GM21529 (cell line): Measurements from ENCODE around the gene BMP7.

Source experiments
- ATAC-seq: cut with Tn5 transposase; IDR thresholded peaks from one replicate; pipeline ENCODE4 v1.9.1; 2021; ENCODE audit not compliant: unreplicated experiment

Gene BMP7

GRCh38 chr20:57266291-57267157, at the start of gene BMP7:
TSS of gene BMP7 (minus strand) at chr20:57266641. CDS start at chr20:57266122, 519 bp downstream.
- no peak for ATAC-seq

GRCh38 chr20:57315976-57316480, 49.6 kb upstream of the BMP7 start:
- no peak for ATAC-seq

DNA sequence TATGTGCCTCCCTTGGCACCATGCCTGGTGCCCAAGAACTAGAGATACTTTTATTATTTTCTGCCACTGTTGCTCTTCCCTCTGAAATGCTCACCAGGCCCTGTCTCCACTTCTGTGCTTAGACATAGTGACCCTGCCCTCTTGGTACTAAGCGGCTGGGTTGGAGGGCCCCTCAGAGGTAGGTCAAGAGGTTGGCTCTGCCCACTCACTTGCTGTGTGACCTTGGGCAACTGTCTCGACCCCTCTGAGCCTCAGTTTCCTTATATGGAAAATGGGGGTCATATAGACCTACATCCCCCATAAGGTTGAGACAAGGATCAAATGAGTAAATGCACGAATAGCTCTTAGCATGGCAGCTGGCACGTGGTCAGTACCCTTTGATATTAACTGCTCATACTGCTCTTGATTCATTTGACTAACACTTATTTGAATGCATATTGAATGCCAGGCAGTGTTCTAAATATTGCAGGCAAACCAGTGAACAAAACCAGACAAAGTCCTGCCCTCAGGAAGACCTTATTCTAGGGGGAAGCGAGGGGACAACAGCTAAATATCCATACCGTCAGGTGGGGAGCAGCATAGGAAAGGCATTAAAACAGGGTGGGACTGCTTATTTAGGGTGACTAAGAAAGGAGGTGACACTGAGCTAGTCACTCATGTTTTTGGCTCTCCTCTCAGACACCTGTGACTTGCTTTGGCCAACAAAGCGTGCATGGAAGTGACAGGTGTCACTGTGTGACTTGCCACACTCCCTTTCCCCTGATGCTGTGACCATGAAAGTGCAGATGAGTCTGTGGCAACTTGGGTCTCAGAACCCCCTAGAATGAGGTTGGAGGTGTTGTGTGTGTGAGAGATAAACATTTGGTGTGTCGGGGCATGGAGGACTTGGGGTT, 48.9 kb upstream of the BMP7 start:
- no peak for ATAC-seq

- ATAC-seq, result no peak
These were observed 47.5 kb upstream of the BMP7 start for GRCh38 chr20:57313951-57314350.

- no peak for ATAC-seq
These were observed 46.8 kb upstream of the BMP7 start for GRCh38 chr20:57313230-57313629.

GRCh38 chr20:57312138-57312537, 45.7 kb upstream of the BMP7 start:
- no peak for ATAC-seq

DNA sequence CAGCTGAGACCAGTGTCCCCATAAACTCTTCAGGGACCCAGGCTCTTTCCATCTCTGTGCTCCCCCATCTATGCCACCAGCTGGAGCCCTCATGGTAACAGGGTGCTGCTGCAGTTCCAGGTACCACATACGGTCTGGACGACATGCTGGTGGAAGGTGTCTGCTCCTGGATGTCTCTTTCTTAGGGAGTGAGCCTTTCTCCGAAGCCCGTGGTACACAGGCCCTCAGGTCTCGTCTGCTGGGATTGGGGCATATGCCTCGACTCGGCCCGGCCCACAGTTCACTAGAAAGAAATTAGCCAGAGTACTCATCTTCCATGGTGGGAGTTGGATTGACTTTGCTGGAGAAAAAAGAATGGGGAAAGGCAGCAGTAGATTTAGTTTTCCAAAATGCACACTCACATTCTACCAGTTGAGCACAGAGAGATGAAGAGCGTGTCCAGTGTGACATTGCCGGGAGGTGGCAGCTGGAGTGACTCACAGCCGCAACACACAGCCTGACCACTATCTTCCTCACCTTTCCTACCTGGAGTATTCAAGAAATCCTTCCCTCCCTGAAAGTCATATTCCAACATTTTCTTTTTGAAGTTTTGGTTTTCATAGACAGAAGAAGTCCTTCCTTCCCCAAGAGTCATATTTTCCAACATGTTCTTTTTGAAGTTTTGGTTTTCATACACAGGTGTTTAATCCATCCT, 44.5 kb upstream of the BMP7 start:
- ATAC-seq, result no peak

GRCh38 chr20:57309544-57310115, 43.2 kb upstream of the BMP7 start:
- ATAC-seq, result no peak

DNA sequence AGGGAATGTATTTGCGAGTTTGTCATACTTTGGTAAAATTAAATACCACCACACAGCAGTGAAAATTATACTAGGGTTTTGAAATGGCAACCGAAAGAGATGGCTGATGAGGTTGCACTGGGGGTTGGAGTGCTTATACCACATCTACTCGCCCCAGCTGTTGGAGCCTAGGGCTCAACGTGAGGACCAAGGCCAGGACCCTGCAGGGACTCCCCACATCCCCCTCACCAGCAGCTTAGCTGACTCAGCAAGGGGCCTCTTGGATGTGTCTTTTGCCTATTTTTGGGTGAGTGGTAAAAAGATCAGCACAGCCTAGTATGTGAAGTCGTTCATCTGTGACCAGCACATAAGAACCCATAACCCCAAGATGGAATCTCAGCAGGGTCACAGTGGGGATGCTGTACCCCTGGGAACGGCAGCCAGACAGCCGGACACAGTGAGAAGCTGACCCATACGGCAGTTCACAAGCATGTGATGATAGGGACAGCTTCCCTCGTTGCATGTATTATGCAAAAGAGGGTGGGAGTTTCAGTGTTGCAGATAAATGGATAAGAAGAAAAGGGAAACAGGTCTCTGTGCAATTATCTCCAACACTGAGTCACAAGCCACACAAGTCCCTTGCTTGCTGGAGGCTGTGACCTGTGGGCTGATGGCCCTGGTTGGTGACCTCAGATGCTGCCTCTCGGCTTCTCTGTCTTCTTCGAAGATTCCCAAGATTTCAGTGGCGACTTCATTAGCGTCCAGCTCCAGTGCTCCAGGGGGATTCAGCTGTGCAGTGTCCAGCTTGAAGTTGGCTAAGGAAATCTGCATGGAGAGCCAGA, 42.2 kb upstream of the BMP7 start:
- ATAC-seq, result no peak

- ATAC-seq, result no peak
These were observed 40.3 kb upstream of the BMP7 start for GRCh38 chr20:57306747-57307146.

DNA sequence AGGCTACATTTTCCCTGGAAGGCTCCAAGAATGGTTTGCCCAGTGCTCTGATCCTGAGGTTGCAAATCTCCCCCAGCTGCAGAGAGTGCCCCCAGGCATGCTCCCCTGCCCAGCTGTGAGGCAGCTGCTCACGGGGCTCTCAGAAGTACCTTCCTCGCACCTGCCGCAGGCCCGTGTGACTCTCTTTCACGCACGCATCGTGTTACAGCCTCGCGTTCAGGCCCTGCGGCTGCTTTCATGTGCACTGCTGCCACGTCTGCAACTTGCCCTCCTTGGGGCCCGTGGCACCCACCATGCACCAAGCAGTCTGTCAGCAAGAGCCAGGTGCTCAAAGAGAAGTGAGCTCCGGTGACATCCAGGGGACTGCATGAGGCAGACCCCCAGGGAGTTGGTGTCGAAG, 34.6 kb upstream of the BMP7 start:
- no peak for ATAC-seq

- no peak for ATAC-seq
These were observed 32.0 kb upstream of the BMP7 start for GRCh38 chr20:57298457-57298856.

GRCh38 chr20:57294550-57294949, 28.1 kb upstream of the BMP7 start:
- ATAC-seq, result no peak

- no peak for ATAC-seq
These were observed 27.6 kb upstream of the BMP7 start for GRCh38 chr20:57293995-57294394.

- ATAC-seq, result no peak
These were observed 26.2 kb upstream of the BMP7 start for GRCh38 chr20:57292611-57293010.

DNA sequence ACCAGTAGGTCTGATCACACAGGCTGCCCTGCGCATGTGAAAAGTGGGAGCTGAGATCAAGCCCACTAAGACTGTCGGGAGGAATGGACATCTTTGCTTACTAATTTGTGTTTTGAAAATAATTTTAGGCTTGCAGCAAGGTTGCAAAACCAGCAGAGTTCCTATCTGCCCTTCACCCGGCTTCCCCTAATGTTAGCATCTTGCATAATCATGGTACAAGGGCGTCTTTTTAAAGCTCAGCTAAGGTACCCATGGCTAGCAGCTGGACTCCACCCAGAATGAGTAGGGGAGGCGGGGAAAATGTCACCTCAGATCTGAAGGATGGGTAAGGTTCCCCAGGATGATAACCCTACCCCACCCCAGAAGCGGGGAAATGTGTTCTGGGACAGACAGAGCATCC, 25.3 kb upstream of the BMP7 start:
- ATAC-seq, result no peak

GRCh38 chr20:57291003-57291402, 24.6 kb upstream of the BMP7 start:
- no peak for ATAC-seq

GRCh38 chr20:57290178-57290484, 23.7 kb upstream of the BMP7 start:
- no peak for ATAC-seq

DNA sequence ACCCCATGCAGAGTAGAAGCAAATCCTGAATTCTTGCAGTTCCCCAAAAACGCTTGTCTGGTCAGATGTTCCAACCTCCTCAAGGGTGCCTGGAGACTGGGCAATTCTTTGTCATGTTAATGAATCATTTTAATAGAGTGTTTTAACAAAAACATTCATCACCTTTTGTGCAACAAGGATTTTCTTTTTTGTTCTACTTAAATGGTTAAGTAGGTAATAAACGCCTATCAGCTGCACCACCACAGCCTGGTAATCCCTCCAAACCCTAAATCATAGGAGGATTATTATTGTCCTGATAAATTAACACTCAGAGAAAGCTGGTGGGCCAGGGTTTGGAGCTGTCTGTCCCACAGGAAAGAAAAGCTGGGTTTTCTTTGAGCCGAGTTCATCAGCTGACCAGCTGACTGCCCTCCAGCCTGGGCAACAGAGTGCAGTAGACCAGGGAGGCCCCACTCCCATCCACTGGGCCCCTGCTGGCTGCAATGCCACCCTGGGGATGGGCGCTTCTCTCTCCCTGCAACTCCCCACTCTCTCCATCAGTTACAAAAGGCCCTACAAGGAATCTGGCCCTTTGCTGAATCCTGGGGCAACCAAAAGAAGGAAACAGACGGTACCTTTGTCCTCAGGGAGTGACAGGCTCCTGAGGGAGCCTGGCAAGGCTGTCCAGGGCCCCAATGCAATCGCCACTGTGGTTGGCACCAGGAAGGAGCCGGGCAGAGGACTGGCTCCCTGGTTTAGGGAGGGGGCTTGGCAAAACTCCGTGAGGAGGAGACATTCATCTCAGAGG, 23.1 kb upstream of the BMP7 start:
- ATAC-seq, result no peak
